ENCODE measurements around the gene ENSA.
"Not testable (repeated sequence)": the region's sequence is repeated elsewhere in the genome, so short reads cannot be mapped to it uniquely, and the experiment has no call there.

Gene ENSA

GRCh38 chr1:150574260-150575071 is 54.9 kb downstream of the ENSA start:
- DNase-seq, result no peak
- intact Hi-C loops (cut with DNase I), result loop anchor here (5.0 kb wide), 1 partner anchor 53 kb away; the partner anchor contains the start of gene ENSA

- intact Hi-C loops (cut with DNase I); DNase-seq: not testable (repeated sequence)
These were observed 55.8 kb downstream of the ENSA start for GRCh38 chr1:150573648-150574071.

GRCh38 chr1:150572918-150573647 is 56.3 kb downstream of the ENSA start:
- intact Hi-C loops (cut with DNase I), result no loop called here
- DNase-seq, result no peak

Data from head of caudate nucleus (tissue), 42 donors.